ENCODE data around the gene G6PC2. TPM values are rescaled to one million over a fixed set of nuclear protein-coding genes. Genes with fewer than 3 reads are reported as not detected.

G6PC2 gene
- total and polyA plus RNA-seq, 2 of the 8 experiments (the other 6 are each of a cell fraction or from before 2014, with no cell fraction given) = not detected

DNA sequence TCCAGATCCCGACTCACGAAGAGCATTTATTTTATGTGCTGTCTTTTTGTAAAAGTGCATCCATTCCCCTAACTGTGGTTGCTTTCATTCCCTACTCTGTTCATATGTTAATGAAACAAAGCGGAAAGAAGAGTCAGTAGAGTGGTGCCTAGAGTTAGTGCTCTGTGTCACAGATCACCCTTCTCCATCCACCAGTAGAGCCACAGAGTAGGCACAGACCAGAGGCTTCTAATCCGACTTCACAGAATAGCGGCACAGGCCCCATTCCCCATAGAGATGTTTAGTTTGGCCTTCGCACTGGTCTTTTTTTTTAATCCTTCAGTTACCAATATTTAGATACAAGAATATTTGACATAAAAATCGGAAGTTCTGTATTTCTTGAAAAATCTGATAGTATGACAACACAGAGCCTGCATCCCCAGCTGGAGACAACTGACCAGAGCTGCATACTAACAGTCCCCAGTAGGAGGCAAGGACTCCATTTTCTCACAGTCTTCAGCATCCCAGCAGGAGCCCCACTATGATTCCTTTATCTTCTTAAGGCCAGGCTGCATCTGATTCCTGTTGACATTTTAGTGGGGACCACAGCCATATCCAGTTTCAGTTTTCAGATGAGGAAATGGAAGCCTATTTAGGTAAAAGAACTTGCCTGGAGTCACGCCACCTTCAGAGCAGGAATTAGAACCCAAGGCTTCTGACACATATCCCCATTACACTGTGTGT lies 7.0 kb downstream of the G6PC2 start (continued):
- TF ChIP-seq TAF7 (optimal IDR thresholded peaks at IDR 0.05; ENCODE audit: borderline replicate concordance, low read depth, low read length) = no peak
- TF ChIP-seq SIX5 (IDR thresholded peaks at IDR 0.05; ENCODE audit: low read depth, low read length) = no peak
- no peak for TF ChIP-seq CHD7 (IDR thresholded peaks at IDR 0.05; ENCODE audit: insufficient replicate concordance, low read length)
- TF ChIP-seq NANOG (IDR thresholded peaks at IDR 0.05; ENCODE audit: insufficient read depth, low read depth, low read length, poor library complexity, severe bottlenecking) = peak; percentile 19
- TF ChIP-seq KDM5A (IDR thresholded peaks at IDR 0.05; ENCODE audit: low read length) = no peak
- TF ChIP-seq RNF2 (IDR thresholded peaks at IDR 0.05; ENCODE audit: borderline replicate concordance, low read depth, low read length, missing control alignments, poor library complexity, severe bottlenecking) = no peak
- no peak for TF ChIP-seq SIN3A (conservative IDR thresholded peaks at IDR 0.05 in 1 of 2, IDR thresholded peaks at IDR 0.05 in 1 of 2; ENCODE audit: low read depth in 1 of 2, low read length in 2 of 2)
- TF ChIP-seq CHD2 (IDR thresholded peaks at IDR 0.05; ENCODE audit: low read length) = no peak
- no peak for TF ChIP-seq JUN (IDR thresholded peaks at IDR 0.05; ENCODE audit: low read depth, low read length)
